ENCODE results near the gene DLST.
A peak's percentile ranks its signal among the peaks of the same experiment; 100 is the strongest.

DLST gene

DNA sequence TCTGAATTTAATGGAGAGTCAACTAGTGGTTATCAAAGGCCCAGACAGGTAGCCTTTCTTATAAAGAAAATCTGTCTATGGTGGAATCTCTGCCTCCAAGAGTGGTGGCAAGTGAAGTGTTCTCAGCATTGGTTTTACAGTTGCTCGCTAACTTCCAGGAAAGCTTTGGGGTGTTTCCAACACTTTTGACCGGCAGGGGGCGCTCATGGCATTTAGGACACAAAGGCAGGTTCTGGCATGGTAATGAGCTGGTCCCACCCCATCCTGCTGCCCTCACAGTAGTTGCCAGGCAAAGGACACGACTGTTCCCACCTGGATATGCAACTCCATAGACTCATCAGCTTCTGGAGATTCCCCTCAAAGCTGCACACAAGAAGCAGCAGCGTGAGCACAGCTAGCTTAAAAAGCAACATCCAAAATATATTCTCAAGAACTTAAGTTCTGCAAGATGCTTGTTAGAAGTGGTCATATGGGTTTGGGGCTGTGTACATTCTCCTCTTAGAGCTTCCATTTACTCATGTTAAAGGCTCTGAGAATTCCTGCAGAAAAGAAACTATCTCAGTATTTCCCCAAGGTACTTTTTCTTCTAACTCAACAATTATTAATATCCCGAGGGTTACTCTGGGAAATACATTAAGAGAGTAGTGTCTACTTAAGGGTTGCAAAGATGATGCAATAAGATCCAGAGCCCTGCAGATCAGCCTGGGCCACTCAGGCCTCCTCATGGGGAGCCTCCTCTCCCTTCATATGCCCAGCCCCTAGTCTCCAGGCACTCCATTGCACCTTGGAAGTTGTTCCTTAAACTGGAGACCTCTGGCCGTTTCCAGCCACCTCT lies 20.6 kb upstream of the DLST start:
- DNase-seq (ENCODE audit: low read depth, low spot score) = no peak

DNA sequence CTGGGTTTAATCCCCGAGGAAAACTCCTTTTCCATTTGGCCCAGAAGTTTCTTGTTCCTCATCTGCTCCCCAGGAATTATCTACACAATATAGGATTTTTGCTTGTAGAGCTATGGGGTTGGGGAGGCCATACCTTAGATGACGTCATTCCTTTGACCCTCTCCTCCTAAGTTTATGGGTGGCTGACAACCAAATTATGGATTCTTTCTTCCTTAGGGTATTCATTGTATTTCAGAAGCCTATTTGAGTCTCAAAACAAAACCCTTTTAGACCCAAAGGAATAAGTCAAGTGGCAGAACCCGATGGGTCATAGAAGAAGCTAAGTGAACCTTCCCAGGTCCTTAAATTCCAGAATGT lies 20.0 kb upstream of the DLST start:
- no peak for DNase-seq (ENCODE audit: low read depth, low spot score)

DNA sequence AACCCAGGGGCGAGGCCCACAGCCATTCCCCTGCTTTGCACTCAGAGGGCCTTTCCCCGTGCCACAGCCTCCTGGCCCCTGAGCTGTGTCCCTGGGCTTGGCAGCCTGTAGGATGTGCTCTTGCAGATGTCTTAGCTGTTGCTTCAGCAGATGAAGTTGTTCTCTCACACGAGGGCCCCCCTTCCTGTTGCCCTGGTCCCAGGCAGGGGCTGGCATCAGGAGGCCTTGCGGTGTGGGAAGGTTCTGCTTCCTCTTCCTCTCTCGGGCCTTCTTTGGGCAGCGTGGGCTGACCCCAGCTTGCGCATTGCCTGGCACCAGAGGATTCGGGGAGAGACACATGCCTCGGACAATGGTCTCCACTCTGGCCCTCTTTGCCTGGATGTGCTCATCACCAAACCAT lies 18.4 kb upstream of the DLST start:
- DNase-seq (ENCODE audit: low read depth, low spot score) = no peak

DNA sequence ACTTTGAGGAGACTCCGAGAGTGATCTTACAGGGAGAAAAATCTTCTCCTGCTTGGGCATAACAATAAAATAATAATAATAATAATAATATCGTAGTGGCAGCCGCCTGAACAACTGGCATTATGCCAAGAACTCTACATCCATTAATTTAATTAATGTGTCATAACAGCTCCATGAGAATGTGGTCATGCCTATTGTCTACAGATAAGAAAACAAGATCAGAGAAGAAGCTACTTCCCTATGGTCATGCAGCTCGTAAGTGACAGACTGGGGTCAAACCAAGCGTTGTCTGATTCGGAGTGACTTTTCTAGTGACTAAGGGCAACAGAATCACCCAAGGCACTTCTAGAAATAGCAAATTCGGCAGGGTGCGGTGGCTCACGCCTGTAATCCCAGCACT lies 17.5 kb upstream of the DLST start:
- no peak for DNase-seq (ENCODE audit: low read depth, low spot score)

DNA sequence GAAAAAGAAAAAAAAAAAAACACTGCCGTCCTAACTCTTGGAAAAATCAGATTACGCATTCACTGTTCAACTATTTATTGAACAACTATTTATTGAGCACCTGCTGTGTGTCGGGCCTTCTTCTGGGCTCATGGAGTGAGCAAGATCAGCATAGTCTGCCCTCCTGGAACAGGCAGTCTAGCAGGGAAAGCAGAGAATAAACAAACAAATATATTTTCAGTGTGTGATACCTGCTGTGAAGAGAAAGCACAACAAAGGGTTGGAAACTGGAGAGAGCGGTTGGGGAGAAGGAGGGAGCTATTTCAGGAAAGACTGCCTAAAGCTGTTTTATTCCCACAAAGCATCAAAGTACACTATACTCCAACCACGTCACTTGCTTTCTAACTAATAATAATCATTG lies 16.6 kb upstream of the DLST start:
- DNase-seq (ENCODE audit: low read depth, low spot score) = peak; percentile 73

DNA sequence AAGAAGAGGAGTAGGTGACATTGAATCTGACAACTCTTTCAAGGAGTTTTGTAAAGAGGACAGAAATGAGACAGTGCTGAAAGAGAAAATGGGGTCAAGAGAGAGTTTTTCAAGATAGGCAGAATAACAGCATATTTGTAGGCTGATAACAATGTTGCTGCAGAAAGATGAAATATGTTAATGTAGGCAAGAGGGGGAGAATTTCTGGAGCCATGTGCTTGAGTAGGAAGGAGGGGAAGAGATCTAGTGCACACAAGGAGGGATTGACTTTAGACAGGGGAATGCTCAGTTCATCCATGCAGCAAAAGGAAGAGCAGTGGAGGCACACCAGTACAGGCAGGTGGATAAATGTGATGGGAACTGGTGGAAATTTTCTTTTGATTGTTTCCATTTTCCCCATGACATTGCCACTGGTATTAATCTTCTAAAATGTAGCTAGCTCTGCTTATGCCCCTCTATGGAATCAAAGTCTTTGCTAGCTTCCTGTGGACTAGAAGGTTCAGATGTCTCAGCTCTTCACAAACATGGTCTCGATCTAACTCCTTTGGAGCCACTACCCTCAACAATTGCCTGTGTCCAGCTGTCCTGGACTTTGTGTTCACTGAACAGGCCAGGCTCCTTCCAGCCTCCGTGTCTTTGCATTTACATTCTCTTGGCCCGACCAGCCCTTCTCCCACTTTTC lies 14.9 kb upstream of the DLST start:
- DNase-seq (ENCODE audit: low read depth, low spot score) = no peak

DNA sequence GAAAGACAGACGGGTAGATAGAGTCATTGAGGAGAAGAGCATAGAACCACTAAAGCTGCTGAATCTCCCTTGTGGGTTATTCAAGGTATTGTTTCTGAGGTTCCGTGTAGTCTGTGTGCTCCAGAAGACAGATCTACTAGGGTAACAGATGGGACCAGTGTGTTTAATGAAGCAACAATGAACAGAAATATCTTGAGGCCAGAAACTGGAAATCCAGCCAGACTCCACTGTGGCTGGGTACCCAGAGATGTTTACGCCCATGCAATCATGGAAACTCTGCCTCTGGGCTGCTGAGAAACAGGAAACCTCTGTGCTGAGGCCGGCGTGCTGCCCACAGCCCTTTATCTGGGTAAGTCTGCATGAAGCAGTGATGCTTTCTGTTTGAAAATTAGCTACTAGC lies 14.0 kb upstream of the DLST start:
- DNase-seq (ENCODE audit: low read depth, low spot score) = no peak

DNA sequence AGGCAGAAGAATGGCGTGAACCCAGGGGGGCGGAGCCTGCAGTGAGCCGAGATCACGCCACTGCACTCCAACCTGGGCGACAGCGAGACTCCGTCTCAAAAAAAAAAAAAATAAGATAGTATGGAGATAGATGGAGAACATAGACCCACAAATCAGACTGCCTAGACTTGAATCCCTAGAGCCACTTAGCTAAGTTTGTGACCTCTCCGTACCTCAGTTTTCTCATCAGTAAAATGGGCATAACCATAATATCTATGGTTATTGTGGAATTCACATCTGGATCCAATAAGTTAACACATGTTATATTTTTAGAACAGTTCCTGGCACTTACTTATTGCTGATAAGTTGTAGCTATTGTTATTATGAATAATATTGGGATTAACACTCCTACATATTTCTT lies 13.0 kb upstream of the DLST start:
- DNase-seq (ENCODE audit: low read depth, low spot score) = no peak

DNA sequence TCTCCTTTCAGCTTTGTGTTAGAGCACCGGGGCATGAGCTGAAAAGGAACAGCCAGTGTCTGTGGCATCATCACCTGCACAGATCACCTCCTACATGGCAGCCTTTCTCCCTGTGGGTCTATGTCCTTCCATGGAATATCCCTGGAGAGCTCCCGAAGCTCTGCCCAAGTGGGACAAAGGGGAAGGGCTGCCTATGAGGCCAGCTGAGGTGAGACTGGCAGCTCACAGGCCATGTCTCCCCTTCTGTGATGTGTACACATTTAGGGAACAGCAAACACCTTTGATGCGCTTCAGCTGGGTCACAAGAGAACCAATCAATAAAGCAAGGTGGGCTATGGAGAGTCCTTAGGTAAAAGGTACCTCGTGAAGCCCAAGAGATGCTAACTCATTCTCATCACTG lies 9.9 kb upstream of the DLST start:
- DNase-seq (ENCODE audit: low read depth, low spot score) = no peak

DNA sequence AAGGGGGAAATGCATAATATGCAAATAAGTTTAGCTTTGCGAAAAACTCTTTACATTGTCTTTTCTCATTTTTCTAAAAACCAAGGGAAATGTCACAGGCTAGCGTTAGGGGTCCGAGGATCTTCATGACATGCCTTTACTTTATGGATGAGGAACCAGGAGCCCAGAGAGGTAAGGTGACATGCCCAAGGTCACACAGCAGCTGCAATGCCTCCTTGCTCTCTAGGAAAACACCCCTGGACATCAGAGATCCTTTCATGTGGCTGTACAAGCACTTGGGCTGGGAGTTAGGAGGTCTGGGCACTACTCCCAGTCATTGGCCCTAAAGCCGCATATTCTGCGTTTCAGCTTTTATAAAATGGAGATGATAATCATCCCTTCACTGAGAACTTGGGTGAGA lies 6.5 kb upstream of the DLST start:
- no peak for DNase-seq (ENCODE audit: low read depth, low spot score)

DNA sequence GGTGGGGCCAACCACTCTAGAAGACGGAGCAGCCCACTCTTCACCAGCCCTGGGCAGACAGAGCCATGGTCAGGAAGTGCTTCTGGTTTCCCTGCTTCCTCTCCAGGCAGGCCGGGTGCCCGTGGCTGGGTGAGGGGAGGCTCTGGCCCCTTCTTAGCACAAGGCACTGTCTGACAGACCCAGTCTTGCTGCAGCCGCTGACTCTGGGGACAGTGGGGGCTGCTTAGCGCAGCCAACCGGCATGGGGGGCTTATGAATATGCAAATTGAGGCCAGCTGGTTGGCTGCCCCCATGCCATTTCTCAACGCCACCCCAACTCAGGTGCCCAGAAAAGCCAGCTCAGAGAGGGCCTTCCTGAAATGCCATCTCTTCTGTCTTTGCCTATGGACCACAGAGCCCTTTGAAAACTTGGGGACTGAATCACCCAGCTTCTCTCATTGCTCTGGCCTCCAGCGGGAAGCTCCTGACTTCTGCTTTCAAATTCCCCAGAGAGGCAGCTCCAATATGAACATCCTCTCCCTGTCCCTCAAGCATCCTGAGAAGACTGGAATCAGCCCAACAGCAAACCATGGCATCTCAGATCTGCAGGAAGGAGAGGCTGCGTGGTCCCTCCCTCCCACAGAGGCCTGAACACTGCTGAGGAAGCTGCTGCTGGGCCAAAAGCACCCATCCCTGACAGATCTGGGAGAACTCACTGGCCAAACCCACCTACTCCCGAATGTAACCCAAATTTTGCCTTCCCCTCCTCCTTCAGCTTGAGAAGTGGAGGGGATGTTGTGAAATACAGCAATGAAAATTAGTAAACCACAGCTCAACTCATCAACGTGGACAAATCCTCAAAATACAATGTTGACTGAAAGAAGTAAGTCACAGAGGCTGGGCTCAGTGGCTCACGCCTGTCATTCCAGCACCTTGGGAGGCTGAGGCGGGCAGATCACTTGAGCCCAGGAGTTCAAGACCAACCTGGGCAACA lies 5.5 kb upstream of the DLST start, which contains the start of gene PROX2:
PROX2 (minus strand) TSS at position 205 of the 973 bp plus-strand sequence. CDS start 12,311 bp downstream, outside the sequence.
- DNase-seq (ENCODE audit: low read depth, low spot score) = no peak

DNA sequence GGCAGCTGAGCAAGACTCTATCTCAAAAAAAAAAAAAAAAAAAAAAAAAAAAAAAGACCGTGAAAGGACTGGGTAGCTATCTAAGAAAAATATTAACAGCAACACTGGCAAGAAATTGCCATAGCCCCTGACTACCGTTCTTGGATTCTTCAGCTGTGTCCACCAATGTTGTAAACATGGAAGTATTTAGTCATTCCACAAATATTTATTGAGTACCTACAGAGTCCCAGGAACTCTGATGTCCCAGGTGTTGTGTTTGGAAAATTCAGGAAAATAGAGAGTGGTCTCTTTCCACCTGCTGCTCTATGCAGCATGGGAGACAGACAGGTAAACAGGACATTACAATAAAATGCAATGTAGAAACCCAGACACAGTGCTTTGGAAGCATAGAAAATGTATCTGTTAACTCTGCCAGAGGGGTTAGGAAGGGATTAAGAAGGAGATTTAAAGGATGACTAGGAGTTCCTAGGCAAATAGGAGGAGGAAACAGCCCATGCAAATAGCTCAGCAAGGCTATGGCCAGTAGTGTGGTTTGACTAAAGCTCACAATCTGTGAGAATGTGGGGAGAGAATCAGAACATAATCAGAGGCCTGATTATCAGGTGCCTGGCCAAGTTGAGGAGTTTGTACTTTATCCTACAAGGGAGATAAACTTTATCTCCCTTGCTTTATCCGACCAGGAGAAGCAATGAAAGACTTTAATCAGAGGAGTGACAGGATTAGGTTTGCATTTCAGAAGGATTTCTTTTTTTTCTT lies 2.1 kb upstream of the DLST start:
- no peak for DNase-seq (ENCODE audit: low read depth, low spot score)

DNA sequence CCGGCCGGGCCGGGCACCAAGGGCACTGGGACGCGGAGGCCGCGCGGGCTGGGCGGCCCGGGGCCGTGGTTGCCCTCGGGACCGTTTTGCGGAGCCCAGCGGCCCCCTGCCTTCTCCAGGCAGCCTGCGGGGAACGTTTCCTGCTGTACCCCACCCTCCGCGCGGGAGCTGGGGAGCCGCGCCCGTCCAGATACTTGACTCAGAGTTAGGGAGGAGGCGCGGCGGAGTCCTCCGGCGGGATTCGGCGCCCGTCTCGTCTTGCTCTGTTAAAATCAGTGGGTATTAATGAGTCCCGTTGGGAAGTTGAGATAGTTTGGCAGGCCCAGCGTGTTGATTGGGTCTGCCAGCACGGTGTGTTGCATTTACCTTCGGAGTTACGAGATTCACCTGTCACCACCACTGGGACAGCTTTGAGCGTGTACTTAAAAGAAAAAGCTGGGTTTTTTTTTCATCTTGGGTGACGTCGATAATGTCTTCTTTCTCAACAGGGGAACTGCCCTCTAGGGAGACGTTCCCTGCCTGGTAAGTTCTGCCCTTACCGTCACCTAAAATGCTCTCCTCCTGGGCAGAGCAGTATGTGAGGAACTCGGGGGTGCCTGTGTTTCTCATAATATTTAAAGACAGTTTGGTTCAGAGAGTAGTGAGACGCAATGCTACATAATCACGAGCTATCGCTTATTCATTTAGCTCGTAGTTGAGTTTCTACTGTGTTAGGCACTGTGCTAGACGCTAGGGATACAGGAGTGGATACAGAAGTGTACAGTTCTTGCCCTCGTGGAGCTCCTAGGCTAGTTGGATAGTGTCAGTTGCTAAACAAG lies 596 bp downstream of the DLST start:
- no peak for DNase-seq (ENCODE audit: low read depth, low spot score)

DNA sequence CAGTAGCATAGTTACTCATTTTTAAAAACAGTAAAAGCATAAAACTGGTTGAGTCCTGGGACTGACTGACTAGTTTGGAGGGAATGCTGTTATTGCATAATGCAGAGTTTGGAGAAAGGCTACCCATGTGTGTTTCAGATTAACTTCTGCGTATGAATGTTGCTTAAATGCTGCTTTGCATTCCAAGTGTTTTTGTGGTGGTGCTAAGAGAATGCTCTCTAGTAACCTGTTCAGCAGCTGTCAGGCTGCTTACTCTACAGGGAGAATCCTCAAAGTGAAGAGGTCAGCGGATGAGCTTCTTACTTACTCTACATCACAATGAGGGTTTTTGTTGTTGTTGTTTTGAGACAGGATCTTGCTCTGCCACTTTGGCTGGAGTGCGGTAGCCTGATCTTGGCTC lies 4.3 kb downstream of the DLST start:
- no peak for DNase-seq (ENCODE audit: low read depth, low spot score)

DNA sequence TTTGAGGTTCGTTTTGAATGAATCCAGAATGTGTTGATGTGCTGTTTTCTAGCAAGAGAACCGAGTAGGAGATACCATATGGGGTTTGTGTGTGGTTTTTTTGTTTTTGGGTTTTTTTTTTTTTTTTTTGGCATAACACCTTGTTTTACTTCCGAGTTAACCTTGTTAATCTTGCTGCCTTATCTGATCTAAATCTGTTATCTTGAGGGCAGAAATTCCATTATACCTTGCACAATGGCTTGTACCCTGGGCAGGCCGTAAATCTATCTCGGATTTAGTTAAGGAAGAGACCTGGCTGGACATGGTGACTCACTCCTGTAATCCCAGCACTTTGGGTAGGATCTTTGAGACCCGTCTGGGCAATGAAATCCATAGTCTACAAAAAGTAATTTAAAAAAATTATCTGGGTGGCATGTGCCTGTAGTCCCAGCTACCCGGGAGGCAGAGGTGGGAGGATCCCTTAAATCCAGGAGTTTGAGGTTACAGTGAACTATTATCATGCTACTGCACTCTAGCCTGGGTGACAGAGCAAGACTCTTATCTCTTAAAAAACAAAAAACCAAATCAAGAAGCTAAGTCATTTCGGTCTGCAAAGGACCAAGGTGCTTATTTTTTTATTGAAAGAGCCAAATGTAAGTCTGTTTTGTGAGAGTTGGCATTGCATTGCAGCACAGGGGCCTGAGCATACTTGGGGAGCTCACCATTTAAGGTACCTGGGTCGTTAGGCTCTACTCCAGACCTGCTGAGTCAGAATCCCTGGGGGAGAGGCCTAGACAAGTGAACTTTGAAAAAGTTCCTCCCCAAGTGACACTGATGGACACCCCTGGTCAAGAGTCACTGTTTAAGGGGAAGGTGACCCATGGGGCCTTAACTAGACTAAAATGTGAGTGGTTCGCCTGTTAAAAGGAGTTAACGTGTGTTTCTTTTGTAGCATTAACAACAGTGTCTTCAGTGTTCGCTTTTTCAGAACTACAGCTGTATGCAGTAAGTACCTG lies 6.7 kb downstream of the DLST start:
- no peak for DNase-seq (ENCODE audit: low read depth, low spot score)

DNA sequence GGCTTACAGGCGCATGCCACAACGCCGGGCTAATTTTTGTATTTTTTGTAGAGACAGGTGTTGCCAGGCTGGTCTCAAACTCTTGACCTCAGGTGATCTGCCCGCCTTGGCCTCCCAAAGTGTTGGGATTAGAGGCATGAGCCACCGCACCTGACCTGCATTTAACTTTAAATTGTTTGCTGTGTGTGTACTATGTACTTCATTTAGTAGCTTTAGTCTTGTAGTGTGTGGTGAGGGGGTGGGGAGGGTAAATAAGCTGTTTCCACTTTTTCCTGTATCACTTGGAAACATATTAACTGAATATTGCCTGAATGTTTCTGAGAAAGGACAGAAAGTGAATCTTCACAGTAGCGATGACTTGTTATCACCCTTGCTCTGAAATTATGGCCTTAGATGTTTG lies 8.5 kb downstream of the DLST start:
- DNase-seq (ENCODE audit: low read depth, low spot score) = no peak

DNA sequence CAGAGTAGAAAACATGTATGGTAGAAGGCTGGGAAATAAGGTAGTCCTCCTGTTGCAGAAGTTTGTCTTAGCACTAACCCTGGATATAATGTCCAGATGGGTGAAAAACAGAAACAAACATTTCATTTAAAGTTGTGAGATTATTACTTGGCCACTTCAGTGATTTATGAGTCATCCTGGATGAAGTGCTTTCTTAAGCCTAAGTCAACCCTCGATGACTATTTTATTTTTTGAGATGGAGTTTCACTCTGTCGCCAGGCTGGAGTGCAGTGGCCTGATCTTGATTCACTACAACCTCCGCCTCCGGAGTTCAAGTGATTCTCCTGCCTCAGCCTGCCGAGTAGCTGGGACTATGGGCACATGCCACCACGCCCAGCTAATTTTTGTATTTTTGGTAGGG lies 10.2 kb downstream of the DLST start:
- no peak for DNase-seq (ENCODE audit: low read depth, low spot score)

DNA sequence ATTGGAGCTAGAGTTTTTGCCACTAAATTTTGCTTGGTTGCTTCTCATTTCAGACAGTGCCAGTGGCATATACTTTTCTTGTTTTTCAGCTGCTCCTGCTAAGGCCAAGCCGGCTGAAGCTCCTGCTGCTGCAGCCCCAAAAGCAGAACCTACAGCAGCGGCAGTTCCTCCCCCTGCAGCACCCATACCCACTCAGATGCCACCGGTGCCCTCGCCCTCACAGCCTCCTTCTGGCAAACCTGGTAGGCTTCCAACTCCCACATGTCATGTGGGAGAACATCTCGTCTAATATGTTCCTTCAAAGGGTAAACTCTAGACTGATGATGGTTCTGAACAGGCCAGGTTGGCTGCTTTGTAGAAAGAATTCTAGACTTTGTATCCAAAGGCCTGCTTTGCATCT lies 11.0 kb downstream of the DLST start:
- DNase-seq (ENCODE audit: low read depth, low spot score) = no peak

DNA sequence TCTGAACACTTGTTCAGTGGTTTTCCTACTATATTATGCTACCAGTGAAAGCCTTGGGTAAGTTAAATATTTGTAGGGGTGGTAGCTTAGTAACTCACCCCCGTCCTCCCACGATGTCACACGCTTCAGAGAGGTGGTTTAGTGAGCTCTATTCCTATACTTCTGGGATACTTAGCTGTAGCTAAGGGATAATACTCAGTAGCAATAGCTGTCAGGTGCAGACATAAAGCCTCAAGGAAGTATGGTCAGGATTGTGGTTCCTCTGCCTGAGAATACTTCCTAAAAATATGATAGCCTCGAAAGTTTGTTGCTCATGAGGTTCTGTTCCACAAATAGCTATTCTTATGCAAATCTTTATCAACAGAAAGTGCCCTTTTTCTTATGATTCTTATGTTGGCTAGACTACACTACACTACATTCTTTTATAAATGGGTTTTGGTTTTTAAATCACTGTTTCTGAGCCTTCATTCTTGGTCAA lies 11.9 kb downstream of the DLST start:
- no peak for DNase-seq (ENCODE audit: low read depth, low spot score)
